Trophoblast cell (in vitro differentiated cells and primary cell): ENCODE measurements around the gene PMPCA.
A peak's percentile ranks its signal among the peaks of the same experiment; 100 is the strongest.

Experiments used
- DNase-seq, 2 donors: peaks; one replicate each; pipeline ENCODE4 v3.0.0-alpha.2; 2016
- H2AFZ ChIP-seq: 2 replicates; pipeline ENCODE4 v1.6.1; 2013; ENCODE audit warnings: low read length, moderate library complexity, mild to moderate bottlenecking; ENCODE audit not compliant: insufficient read depth, poor library complexity
- H2AK5ac ChIP-seq: 2 replicates; pipeline ENCODE4 v1.6.1; 2013; ENCODE audit warnings: mild to moderate bottlenecking, low read length
- H2BK120ac ChIP-seq: 2 replicates; pipeline ENCODE4 v1.6.1; 2013; ENCODE audit warnings: low read length, mild to moderate bottlenecking, moderate library complexity; ENCODE audit not compliant: insufficient read depth, poor library complexity
- H2BK12ac ChIP-seq: 2 replicates; pipeline ENCODE4 v1.6.1; 2013; ENCODE audit warnings: mild to moderate bottlenecking, low read length, moderate library complexity
- H2BK5ac ChIP-seq: 2 replicates; pipeline ENCODE4 v1.6.1; 2013; ENCODE audit warnings: low read length, low read depth, moderate library complexity, mild to moderate bottlenecking; ENCODE audit not compliant: poor library complexity
- H3K14ac ChIP-seq: 2 replicates; pipeline ENCODE4 v1.6.1; 2013; ENCODE audit warnings: mild to moderate bottlenecking, low read length
- H3K18ac ChIP-seq: 2 replicates; pipeline ENCODE4 v1.6.1; 2013; ENCODE audit warnings: mild to moderate bottlenecking, low read length
- H3K23ac ChIP-seq: 2 replicates; pipeline ENCODE4 v1.6.1; 2013; ENCODE audit warnings: low read length
- H3K27ac ChIP-seq: 2 replicates; pipeline ENCODE4 v1.5.1; 2013; ENCODE audit warnings: low read depth, mild to moderate bottlenecking, inconsistent platforms, low read length, moderate library complexity
- H3K27me3 ChIP-seq: 2 replicates; pipeline ENCODE4 v1.6.1; 2013; ENCODE audit warnings: inconsistent platforms, mild to moderate bottlenecking, low read length, moderate library complexity; ENCODE audit not compliant: insufficient read depth
- H3K36me3 ChIP-seq, 2 experiments: 1 replicate in 1 of 2; 2 replicates in 1 of 2; pipeline ENCODE4 v1.6.1; 2013; ENCODE audit warnings: low read length in 2 of 2, mild to moderate bottlenecking in 2 of 2, moderate library complexity in 1 of 2; ENCODE audit not compliant: insufficient read depth in 2 of 2, control insufficient read depth in 1 of 2
- H3K4ac ChIP-seq: 2 replicates; pipeline ENCODE4 v1.6.1; 2013; ENCODE audit warnings: low read depth, mild to moderate bottlenecking, low read length, moderate library complexity
- H3K4me1 ChIP-seq, 2 experiments: 1 replicate in 1 of 2; 2 replicates in 1 of 2; pipeline ENCODE4 v1.6.1; 2013; ENCODE audit warnings: low read length in 2 of 2, mild to moderate bottlenecking in 2 of 2, moderate library complexity in 1 of 2; ENCODE audit not compliant: insufficient read depth in 2 of 2, control insufficient read depth in 1 of 2
- H3K4me2 ChIP-seq: 2 replicates; pipeline ENCODE4 v1.6.1; 2013; ENCODE audit warnings: inconsistent platforms, mild to moderate bottlenecking, low read length, moderate library complexity
- H3K4me3 ChIP-seq: 2 replicates; pipeline ENCODE4 v1.5.1; 2013; ENCODE audit warnings: mild to moderate bottlenecking, low read depth, low read length, inconsistent platforms
- H3K79me1 ChIP-seq: one replicate; pipeline ENCODE4 v1.6.1; 2013; ENCODE audit warnings: low read length
- H3K79me2 ChIP-seq: 2 replicates; pipeline ENCODE4 v1.6.1; 2013; ENCODE audit warnings: low read length, mild to moderate bottlenecking; ENCODE audit not compliant: control insufficient read depth, insufficient read depth, poor library complexity
- H3K9ac ChIP-seq: 2 replicates; pipeline ENCODE4 v1.6.1; 2013; ENCODE audit warnings: mild to moderate bottlenecking, low read length
- H3K9me3 ChIP-seq: 2 replicates; pipeline ENCODE4 v1.6.1; 2013; ENCODE audit warnings: low read depth, mild to moderate bottlenecking, control low read depth, inconsistent platforms, low read length; ENCODE audit not compliant: insufficient read depth
- H4K12ac ChIP-seq: 2 replicates; pipeline ENCODE4 v1.6.1; 2013; ENCODE audit warnings: low read depth, mild to moderate bottlenecking, low read length, moderate library complexity
- H4K8ac ChIP-seq: 2 replicates; pipeline ENCODE4 v1.6.1; 2013; ENCODE audit warnings: low read depth, mild to moderate bottlenecking, low read length, moderate library complexity
- H4K91ac ChIP-seq: one replicate; pipeline ENCODE4 v1.6.1; 2013; ENCODE audit warnings: low read depth, mild to moderate bottlenecking, low read length, moderate library complexity
- WGBS: extraction: QIAGEN DNeasy Blood & Tissue Kit; methylation state at CpG from one replicate; pipeline ENCODE4 v1.1.7; 2013; ENCODE audit warnings: missing lambda C conversion rate; ENCODE audit not compliant: insufficient read length, insufficient coverage; ENCODE audit errors: extremely low coverage; 5-methylcytosine and 5-hydroxymethylcytosine counted together

PMPCA gene

DNA sequence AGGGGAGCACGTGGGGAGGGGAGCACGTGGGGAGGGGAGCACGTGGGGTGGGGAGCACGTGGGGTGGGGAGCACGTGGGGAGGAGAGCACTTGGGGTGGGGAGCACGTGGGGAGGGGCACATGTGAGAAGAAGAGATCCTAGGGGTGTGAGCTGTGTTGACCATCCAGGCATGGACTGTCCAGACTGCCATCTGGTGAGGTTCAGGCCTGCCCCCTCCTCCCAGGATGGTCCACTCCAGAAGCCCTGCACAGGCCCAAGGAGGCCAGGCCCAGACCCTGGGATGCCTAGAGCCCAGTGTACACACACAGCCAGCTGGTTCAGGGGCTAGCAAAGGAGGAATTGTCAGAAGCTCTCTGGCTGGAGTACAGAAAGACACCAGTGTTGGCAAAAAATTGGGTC is 12.8 kb upstream of the PMPCA start:
- Histone ChIP-seq H2AK5ac (no peak overlapping the region), H2BK120ac (no peak overlapping the region), H3K4me2 (no peak overlapping the region), H4K8ac (no peak overlapping the region), H3K27me3 (no peaks in the 10 kb centered on the region), H3K9me3 (no peaks in the 10 kb centered on the region), H3K4me3 (no peak overlapping the region), H3K79me1 (peaks cover 5% of the 10 kb centered on the region), H3K9ac (no peak overlapping the region), H3K14ac (no peak overlapping the region), H4K12ac (no peak overlapping the region), H3K18ac (no peak overlapping the region), H3K4me1 (peaks cover 16 to 30% of the 10 kb centered on the region in 2 experiments), H2BK5ac (no peak overlapping the region), H2BK12ac (no peak overlapping the region), H3K27ac (no peak overlapping the region), H3K23ac (no peak overlapping the region), H3K36me3 (peaks cover 55 to 60% of the 10 kb centered on the region in 2 experiments), H3K4ac (no peak overlapping the region), H3K79me2 (peaks cover 9% of the 10 kb centered on the region), H4K91ac (no peak overlapping the region), H2AFZ (no peak overlapping the region)
- DNase-seq, result no peak
- WGBS, result no CpG with 5 or more reads among the region's 6 CpGs

DNA sequence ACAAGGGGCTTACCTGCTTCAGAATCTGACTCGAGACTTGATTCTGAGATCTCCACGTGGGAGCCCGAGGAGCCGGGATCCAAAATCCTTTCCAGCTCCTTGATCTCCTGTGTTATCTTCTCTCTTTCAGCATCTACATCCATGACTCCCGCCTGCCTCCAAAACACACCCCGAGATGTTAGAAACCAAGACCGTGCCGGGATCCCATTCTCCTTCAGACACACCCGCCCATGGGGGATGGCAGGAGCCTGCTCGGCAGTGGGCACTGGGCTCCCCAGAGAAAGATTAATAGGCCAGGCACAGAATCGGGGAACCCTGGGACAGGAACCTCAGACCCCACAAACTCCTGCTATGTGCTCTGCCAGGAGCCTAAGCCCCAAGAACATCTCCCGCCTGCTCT is 12.2 kb upstream of the PMPCA start:
- Histone ChIP-seq H3K79me2 (peaks cover 9% of the 10 kb centered on the region), H4K12ac (no peak overlapping the region), H3K4ac (no peak overlapping the region), H3K9me3 (no peaks in the 10 kb centered on the region), H3K79me1 (peaks cover 5% of the 10 kb centered on the region), H3K27ac (no peak overlapping the region), H2BK120ac (no peak overlapping the region), H2BK12ac (no peak overlapping the region), H3K23ac (no peak overlapping the region), H3K4me3 (no peak overlapping the region), H2AK5ac (no peak overlapping the region), H2AFZ (no peak overlapping the region), H4K91ac (no peak overlapping the region), H3K36me3 (peaks cover 49 to 56% of the 10 kb centered on the region in 2 experiments), H4K8ac (no peak overlapping the region), H3K14ac (no peak overlapping the region), H3K4me1 (peaks cover 16 to 30% of the 10 kb centered on the region in 2 experiments), H3K9ac (no peak overlapping the region), H2BK5ac (no peak overlapping the region), H3K27me3 (no peaks in the 10 kb centered on the region), H3K18ac (no peak overlapping the region), H3K4me2 (no peak overlapping the region)
- no CpG with 5 or more reads among the region's 12 CpGs for WGBS
- DNase-seq, result no peak

DNA sequence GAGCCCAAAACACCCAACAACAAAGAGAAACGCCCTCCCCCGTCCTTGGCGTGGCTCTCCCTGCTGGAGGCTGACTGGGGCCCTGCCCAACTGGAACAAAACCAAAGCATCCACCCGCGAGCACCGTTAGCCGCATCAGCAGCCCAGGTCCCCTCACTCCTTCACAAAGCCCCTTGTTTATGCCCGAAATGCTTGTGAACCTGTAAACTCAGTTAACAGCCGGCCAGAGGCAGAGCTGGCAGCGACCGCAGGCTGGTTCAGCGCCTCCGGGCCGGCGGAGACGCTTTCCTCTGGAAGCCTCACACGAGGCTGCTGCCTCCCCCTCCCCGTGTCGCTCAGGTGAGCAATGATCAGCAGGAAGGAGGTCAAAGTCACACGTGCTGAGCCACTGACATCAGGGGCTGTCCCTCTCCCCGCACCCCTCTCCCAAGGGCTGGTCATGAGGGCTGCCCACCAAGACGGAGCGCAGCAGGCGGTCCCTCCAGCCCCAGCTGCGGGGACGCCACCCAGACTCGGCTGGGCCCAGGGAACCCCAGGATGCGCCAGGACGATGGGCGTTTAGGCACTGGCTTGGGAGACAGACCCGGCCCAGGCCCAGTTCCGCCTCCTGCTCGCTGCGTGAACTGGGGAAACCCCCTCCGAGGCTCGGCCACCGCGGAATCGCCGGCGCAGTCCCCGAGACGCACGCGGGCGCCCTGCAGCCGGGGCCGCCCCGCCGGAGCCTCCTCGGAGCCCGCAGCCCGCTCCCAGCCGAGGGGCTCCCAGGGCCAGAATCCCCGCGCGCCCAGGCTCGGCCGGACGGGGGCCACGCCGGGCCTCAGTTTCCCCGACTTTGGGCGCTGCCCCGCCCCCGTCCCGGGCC is 11.1 kb upstream of the PMPCA start:
- H3K79me2 ChIP-seq, result peaks cover 9% of the 10 kb centered on the region
- peak overlapping the region; percentile 20 for H3K23ac ChIP-seq
- H2BK5ac ChIP-seq, result no peak overlapping the region
- no peaks in the 10 kb centered on the region for H3K9me3 ChIP-seq
- peak overlapping the region; percentile 37 for H2BK120ac ChIP-seq
- H3K79me1 ChIP-seq, result peaks cover 5% of the 10 kb centered on the region
- no peak overlapping the region for H3K27ac ChIP-seq
- H3K18ac ChIP-seq, result peak overlapping the region; percentile 51
- peak overlapping the region; percentile 49 for H4K91ac ChIP-seq
- peak overlapping the region; percentile 64 for H4K12ac ChIP-seq
- peak overlapping the region; percentile 80 for H4K8ac ChIP-seq
- H2AFZ ChIP-seq, result peak overlapping the region; percentile 62
- H3K4me2 ChIP-seq, result peak overlapping the region; percentile 99
- H2AK5ac ChIP-seq, result peak overlapping the region; percentile 58
- H2BK12ac ChIP-seq, result no peak overlapping the region
- peaks cover 49 to 55% of the 10 kb centered on the region in 2 experiments for H3K36me3 ChIP-seq
- peak overlapping the region; percentile 70 for H3K14ac ChIP-seq
- H3K4me1 ChIP-seq, result peaks cover 16 to 30% of the 10 kb centered on the region in 2 experiments
- peak overlapping the region; percentile 80 for H3K4ac ChIP-seq
- H3K4me3 ChIP-seq, result peak overlapping the region; percentile 86
- DNase-seq, result peak; percentile 21 to 32
- no CpG with 5 or more reads among the region's 67 CpGs for WGBS
- no peaks in the 10 kb centered on the region for H3K27me3 ChIP-seq
- H3K9ac ChIP-seq, result peak overlapping the region; percentile 89

DNA sequence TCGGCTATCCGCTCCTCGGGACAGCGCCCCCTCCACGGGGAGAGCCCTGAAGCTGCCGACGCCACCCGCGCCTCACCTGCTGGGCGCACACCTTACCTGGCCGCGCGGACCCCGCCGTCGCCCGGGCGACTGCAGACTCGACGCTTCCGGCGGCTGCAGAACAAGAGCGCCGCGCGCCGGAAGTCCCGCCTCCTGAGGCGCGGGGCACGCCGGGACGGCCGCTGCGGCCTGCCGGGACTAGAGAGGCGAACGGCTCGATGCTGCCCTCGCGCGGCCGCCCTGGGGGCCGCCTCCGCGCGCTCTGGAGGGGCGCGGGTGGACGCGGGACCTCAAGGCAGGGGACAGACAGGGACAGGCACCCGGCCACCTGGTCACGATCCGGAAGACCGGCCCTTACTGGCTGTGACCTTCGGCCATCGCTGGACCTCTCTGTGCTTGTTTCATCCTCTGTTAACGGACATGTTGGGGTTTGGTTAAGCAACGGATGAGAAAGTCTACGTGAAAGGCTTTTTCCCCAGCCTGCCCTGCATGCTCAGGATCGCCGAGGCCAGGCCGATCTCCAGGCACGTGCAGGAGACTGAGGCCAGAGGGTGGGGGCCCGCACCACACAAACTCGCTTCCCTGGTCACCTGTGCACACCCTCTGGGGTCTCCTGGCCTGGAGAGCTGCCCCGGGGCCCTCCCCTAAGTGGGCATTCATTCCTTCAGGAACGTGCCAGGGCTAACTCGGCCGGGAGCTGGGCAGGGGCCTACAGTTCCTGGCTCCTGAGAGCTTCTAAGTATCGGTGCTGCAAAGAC is 10.2 kb upstream of the PMPCA start, which contains the start of gene SNAPC4:
Gene SNAPC4 (minus strand): TSS at position 133 of the 797 bp plus-strand sequence. CDS start 1,742 bp downstream, outside the sequence.
- Histone ChIP-seq H3K18ac (peak within 1 kb of the TSS; percentile 51), H2BK12ac (peak within 1 kb of the TSS; percentile 53), H3K27me3 (no peaks in the 10 kb centered on the region), H2BK5ac (no peak within 1 kb of the TSS), H4K12ac (peak within 1 kb of the TSS; percentile 89), H3K27ac (peak within 1 kb of the TSS; percentile 74), H3K4me1 (peaks cover 16 to 30% of the 10 kb centered on the region in 2 experiments), H4K91ac (peak within 1 kb of the TSS; percentile 49), H3K23ac (peak within 1 kb of the TSS; percentile 20), H2AK5ac (peak within 1 kb of the TSS; percentile 60), H3K9ac (peak within 1 kb of the TSS; percentile 89), H3K9me3 (no peaks in the 10 kb centered on the region), H3K79me2 (peaks cover 9% of the 10 kb centered on the region), H3K36me3 (peaks cover 49 to 53% of the 10 kb centered on the region in 2 experiments), H2AFZ (peak within 1 kb of the TSS; percentile 68), H3K4ac (peak within 1 kb of the TSS; percentile 80), H3K79me1 (peaks cover 5% of the 10 kb centered on the region), H3K4me2 (peak within 1 kb of the TSS; percentile 99), H2BK120ac (peak within 1 kb of the TSS; percentile 37), H3K4me3 (peak within 1 kb of the TSS; percentile 86), H4K8ac (peak within 1 kb of the TSS; percentile 95), H3K14ac (peak within 1 kb of the TSS; percentile 70)
- peak; percentile 90 to 96 for DNase-seq
- whole genome bisulfite sequencing, result no CpG with 5 or more reads among the region's 71 CpGs
